Mucosa of rectum (tissue), 2 donors: ENCODE measurements around the gene TEX48.

Experiments used
- H3K27ac ChIP-seq, 2 donors: one replicate each; pipeline ENCODE4 v1.7.0; 2013; ENCODE audit warnings: inconsistent platforms in 2 of 2, low read depth in 2 of 2, low read length in 2 of 2
- H3K27me3 ChIP-seq, 2 donors: one replicate each; pipeline ENCODE4 v1.7.0; 2013; ENCODE audit warnings: low read length in 2 of 2; ENCODE audit not compliant: control insufficient read depth in 2 of 2, insufficient read depth in 2 of 2
- H3K36me3 ChIP-seq, 2 donors: one replicate each; pipeline ENCODE4 v1.7.0; 2013; ENCODE audit warnings: low read length in 2 of 2; ENCODE audit not compliant: control insufficient read depth in 2 of 2, insufficient read depth in 2 of 2
- H3K4me1 ChIP-seq, 2 donors: one replicate each; pipeline ENCODE4 v1.7.0; 2013; ENCODE audit warnings: low read length in 2 of 2, mild to moderate bottlenecking in 1 of 2; ENCODE audit not compliant: control insufficient read depth in 2 of 2, insufficient read depth in 2 of 2
- H3K4me3 ChIP-seq, 2 donors: one replicate each; pipeline ENCODE4 v1.7.0; 2013; ENCODE audit warnings: low read length in 2 of 2
- H3K9ac ChIP-seq, 2 donors: one replicate each; pipeline ENCODE4 v1.7.0; 2013; ENCODE audit warnings: low read length in 2 of 2, low read depth in 1 of 2, mild to moderate bottlenecking in 1 of 2
- H3K9me3 ChIP-seq, 2 donors: one replicate each; pipeline ENCODE4 v1.7.0; 2013; ENCODE audit warnings: low read length in 2 of 2; ENCODE audit not compliant: control insufficient read depth in 2 of 2
- donor health status: healthy.
- donor health status: Normal muscosa, but diverticular disease.

TEX48 gene

GRCh38 chr9:114719290-114719689 lies 37.3 kb upstream of the TEX48 start:
- H3K4me1 ChIP-seq: no peaks in the 10 kb centered on the region
- no peaks in the 10 kb centered on the region for H3K9me3 ChIP-seq
- no peak overlapping the region for H3K4me3 ChIP-seq
- H3K9ac ChIP-seq: no peak overlapping the region
- H3K27me3 ChIP-seq: no peaks in the 10 kb centered on the region
- H3K27ac ChIP-seq: no peak overlapping the region
- H3K36me3 ChIP-seq: no peaks in the 10 kb centered on the region

GRCh38 chr9:114718801-114719221 lies 36.8 kb upstream of the TEX48 start:
- Histone ChIP-seq H3K36me3 (no peaks in the 10 kb centered on the region), H3K27ac (no peak overlapping the region), H3K9ac (no peak overlapping the region), H3K27me3 (no peaks in the 10 kb centered on the region), H3K9me3 (no peaks in the 10 kb centered on the region), H3K4me3 (no peak overlapping the region), H3K4me1 (no peaks in the 10 kb centered on the region)

GRCh38 chr9:114717908-114718486 lies 36.0 kb upstream of the TEX48 start:
- Histone ChIP-seq H3K36me3 (no peaks in the 10 kb centered on the region), H3K9me3 (no peaks in the 10 kb centered on the region), H3K27me3 (no peaks in the 10 kb centered on the region), H3K27ac (no peak overlapping the region), H3K9ac (no peak overlapping the region), H3K4me3 (no peak overlapping the region), H3K4me1 (no peaks in the 10 kb centered on the region)

- no peaks in the 10 kb centered on the region for H3K4me1 ChIP-seq
- H3K4me3 ChIP-seq: no peak overlapping the region
- H3K27me3 ChIP-seq: no peaks in the 10 kb centered on the region
- no peak overlapping the region for H3K9ac ChIP-seq
- H3K27ac ChIP-seq: no peak overlapping the region
- H3K9me3 ChIP-seq: no peaks in the 10 kb centered on the region
- H3K36me3 ChIP-seq: no peaks in the 10 kb centered on the region
Measured at GRCh38 chr9:114709636-114710035, 27.6 kb upstream of the TEX48 start.

GRCh38 chr9:114706711-114707110 lies 24.7 kb upstream of the TEX48 start:
- Histone ChIP-seq H3K4me1 (no peaks in the 10 kb centered on the region), H3K36me3 (no peaks in the 10 kb centered on the region), H3K27ac (no peak overlapping the region), H3K4me3 (no peak overlapping the region), H3K9ac (no peak overlapping the region), H3K27me3 (no peaks in the 10 kb centered on the region), H3K9me3 (no peaks in the 10 kb centered on the region)

- Histone ChIP-seq H3K27me3 (no peaks in the 10 kb centered on the region), H3K9me3 (no peaks in the 10 kb centered on the region), H3K36me3 (no peaks in the 10 kb centered on the region), H3K4me3 (no peak overlapping the region), H3K4me1 (no peaks in the 10 kb centered on the region), H3K9ac (no peak overlapping the region), H3K27ac (no peak overlapping the region)
Measured at GRCh38 chr9:114701988-114702387, 20.0 kb upstream of the TEX48 start.

GRCh38 chr9:114697951-114698351 lies 16.0 kb upstream of the TEX48 start:
- H3K36me3 ChIP-seq: no peaks in the 10 kb centered on the region
- no peak overlapping the region for H3K4me3 ChIP-seq
- H3K9me3 ChIP-seq: no peaks in the 10 kb centered on the region
- no peak overlapping the region for H3K9ac ChIP-seq
- H3K27me3 ChIP-seq: no peaks in the 10 kb centered on the region
- H3K4me1 ChIP-seq: peaks cover 4 to 6% of the 10 kb centered on the region in 2 donors
- no peak overlapping the region for H3K27ac ChIP-seq

GRCh38 chr9:114696814-114697544 lies 15.0 kb upstream of the TEX48 start:
- H3K36me3 ChIP-seq: no peaks in the 10 kb centered on the region
- H3K27me3 ChIP-seq: no peaks in the 10 kb centered on the region
- no peak overlapping the region for H3K9ac ChIP-seq
- H3K9me3 ChIP-seq: no peaks in the 10 kb centered on the region
- H3K4me3 ChIP-seq: no peak overlapping the region
- peaks cover 4 to 6% of the 10 kb centered on the region in 2 donors for H3K4me1 ChIP-seq
- no peak overlapping the region for H3K27ac ChIP-seq

- Histone ChIP-seq H3K27ac (no peak overlapping the region), H3K4me1 (peaks cover 4 to 6% of the 10 kb centered on the region in 2 donors), H3K9ac (no peak overlapping the region), H3K27me3 (no peaks in the 10 kb centered on the region), H3K4me3 (no peak overlapping the region), H3K36me3 (no peaks in the 10 kb centered on the region), H3K9me3 (no peaks in the 10 kb centered on the region)
Measured at GRCh38 chr9:114695948-114696347, 14.0 kb upstream of the TEX48 start.

GRCh38 chr9:114694719-114695269 lies 12.8 kb upstream of the TEX48 start:
- no peaks in the 10 kb centered on the region for H3K27me3 ChIP-seq

More at GRCh38 chr9:114694719-114695269, 12.8 kb upstream of the TEX48 start:
- Histone ChIP-seq H3K9me3 (no peaks in the 10 kb centered on the region), H3K9ac (no peak overlapping the region), H3K36me3 (no peaks in the 10 kb centered on the region), H3K4me1 (peaks cover 4 to 6% of the 10 kb centered on the region in 2 donors), H3K27ac (no peak overlapping the region), H3K4me3 (no peak overlapping the region)
